HepG2 (cell line): ENCODE measurements around the gene EFCAB11. TPM values are rescaled to one million over a fixed set of nuclear protein-coding genes. Genes with fewer than 3 reads are reported as not detected.

Experiments
- ARNT ChIP-seq: fragments of 450-650 bp; IDR thresholded peaks from 2 replicates; pipeline ENCODE4 v1.6.1; 2017
- GABPA ChIP-seq, 2 experiments: IDR thresholded peaks; 2 replicates each; pipeline ENCODE4 v1.6.1; 2011 to 2016; ENCODE audit warnings: low read depth in 2 of 2, low read length in 1 of 2, missing biosample characterization in 1 of 2, missing genetic modification characterization in 1 of 2
- GZF1 ChIP-seq: sonication (generic); formaldehyde crosslinking; IDR thresholded peaks from 2 replicates; pipeline ENCODE4 v1.5.1; 2020; ENCODE audit warnings: mild to moderate bottlenecking, missing genetic modification reagents
- HDAC6 ChIP-seq: fragments of 200-600 bp; sonication (generic); IDR thresholded peaks from 2 replicates; pipeline ENCODE4 v1.7.0; 2017; ENCODE audit warnings: mild to moderate bottlenecking, antibody characterized with exemption, low read length, low read depth
- KLF12 ChIP-seq: sonication (generic); formaldehyde crosslinking; IDR thresholded peaks from 2 replicates; pipeline ENCODE4 v1.4.0; 2020; ENCODE audit warnings: missing genetic modification reagents, borderline replicate concordance
- NPAS2 ChIP-seq: sonication (generic); formaldehyde crosslinking; IDR thresholded peaks from 2 replicates; pipeline ENCODE4 v1.8.0; 2022; ENCODE audit warnings: mild to moderate bottlenecking, missing genetic modification reagents, borderline replicate concordance
- POGZ ChIP-seq: sonication (generic); formaldehyde crosslinking; IDR thresholded peaks from 2 replicates; pipeline ENCODE4 v1.4.0; 2020; ENCODE audit warnings: mild to moderate bottlenecking, missing genetic modification reagents
- POLR2A ChIP-seq, 2 experiments: IDR thresholded peaks; 2 replicates each; pipeline ENCODE4 v1.6.1; 2011; ENCODE audit warnings: low read depth in 2 of 2, low read length in 2 of 2, mild to moderate bottlenecking in 1 of 2, moderate library complexity in 1 of 2; ENCODE audit not compliant: insufficient read depth in 1 of 2
- RBM22 ChIP-seq: fragments of 200-400 bp; formaldehyde crosslinking; optimal IDR thresholded peaks from 2 replicates; pipeline ENCODE3; 2017; ENCODE audit warnings: mild to moderate bottlenecking, low read length, moderate library complexity
- SIX4 ChIP-seq: sonication (generic); formaldehyde crosslinking; IDR thresholded peaks from 2 replicates; pipeline ENCODE4 v1.4.0; 2020; ENCODE audit warnings: missing genetic modification reagents
- SRSF4 ChIP-seq: fragments of 200-400 bp; formaldehyde crosslinking; IDR thresholded peaks from one replicate; pipeline ENCODE4 v1.6.1; 2018; ENCODE audit warnings: mild to moderate bottlenecking, low read depth, low read length, moderate library complexity; ENCODE audit not compliant: poor library complexity, severe bottlenecking
- STAG1 ChIP-seq: sonication (generic); formaldehyde crosslinking; IDR thresholded peaks from 2 replicates; pipeline ENCODE4 v1.4.0; 2020; ENCODE audit warnings: missing genetic modification reagents
- YY1 ChIP-seq: IDR thresholded peaks from 2 replicates; pipeline ENCODE4 v1.6.1; 2011; ENCODE audit warnings: low read length, low read depth, moderate library complexity, mild to moderate bottlenecking; ENCODE audit not compliant: insufficient read depth, insufficient replicate concordance
- ZBTB20 ChIP-seq: sonication (generic); formaldehyde crosslinking; IDR thresholded peaks from 2 replicates; pipeline ENCODE4 v1.8.1; 2023; ENCODE audit warnings: missing genetic modification reagents, low read depth, mild to moderate bottlenecking, borderline replicate concordance
- ZFP90 ChIP-seq: sonication (generic); formaldehyde crosslinking; IDR thresholded peaks from 2 replicates; pipeline ENCODE4 v1.8.0; 2022; ENCODE audit warnings: missing genetic modification reagents, mild to moderate bottlenecking, inconsistent platforms, borderline replicate concordance
- ZFX ChIP-seq: sonication (generic); formaldehyde crosslinking; IDR thresholded peaks from 2 replicates; pipeline ENCODE4 v1.4.0; 2020; ENCODE audit warnings: mild to moderate bottlenecking, low read depth, missing genetic modification reagents, moderate library complexity
- ZFYVE20 ChIP-seq: sonication (generic); formaldehyde crosslinking; IDR thresholded peaks from 2 replicates; pipeline ENCODE4 v1.8.0; 2023; ENCODE audit warnings: low read depth, mild to moderate bottlenecking, moderate library complexity, missing genetic modification reagents, borderline replicate concordance
- ZNF282 ChIP-seq: fragments of 450-650 bp; IDR thresholded peaks from 2 replicates; pipeline ENCODE4 v1.6.1; 2018; ENCODE audit not compliant: partially characterized antibody
- ZNF317 ChIP-seq: sonication (generic); formaldehyde crosslinking; IDR thresholded peaks from 2 replicates; pipeline ENCODE4 v1.5.0; 2020; ENCODE audit warnings: mild to moderate bottlenecking, missing genetic modification reagents
- ZNF883 ChIP-seq: sonication (generic); formaldehyde crosslinking; IDR thresholded peaks from 2 replicates; pipeline ENCODE4 v1.5.1; 2020; ENCODE audit warnings: mild to moderate bottlenecking, missing genetic modification reagents; ENCODE audit errors: not compliant biosample characterization
- polyA plus RNA-seq, 8 experiments: library from polyadenylated mRNA; depleted of rRNA in 3 of 8; stranded (reverse) in 7 of 8; unstranded in 1 of 8; fragments of >200 nt; fragmentation: Illumina TruSeq in 4 of 8; extraction: Trizol in 4 of 8; gene quantifications; 2 replicates each; pipeline versions ENCODE4 v1.2.1 to v1.2.3, GENCODE V29; 2011 to 2016; ENCODE audit warnings: low read depth in 4 of 8, missing spikeins in 1 of 8, mixed read lengths in 1 of 8; ENCODE audit not compliant: insufficient read depth in 1 of 8
- total RNA-seq, 5 experiments: library from RNA; depleted of rRNA; stranded (reverse); fragments of >200 nt; fragmentation: Illumina TruSeq; extraction: Trizol; gene quantifications; 2 replicates each; pipeline ENCODE4 v1.2.3, GENCODE V29; 2016; ENCODE audit warnings: low read depth in 1 of 5
- TF ChIP-seq, protein P1 (sequence below): sonication (generic); formaldehyde crosslinking; IDR thresholded peaks from 2 replicates; pipeline ENCODE4 v1.5.0; 2020; ENCODE audit warnings: missing genetic modification reagents, mild to moderate bottlenecking, borderline replicate concordance
- TF ChIP-seq, protein P2 (sequence below): sonication (generic); formaldehyde crosslinking; IDR thresholded peaks from 2 replicates; pipeline ENCODE4 v1.5.1; 2020; ENCODE audit warnings: mild to moderate bottlenecking, missing genetic modification reagents
- TF ChIP-seq, protein P3 (sequence below): sonication (generic); formaldehyde crosslinking; IDR thresholded peaks from 2 replicates; pipeline ENCODE4 v1.4.0; 2020; ENCODE audit warnings: low read depth, mild to moderate bottlenecking, missing genetic modification reagents

Gene EFCAB11
- total and polyA plus RNA-seq, 2 of the 13 experiments (the other 11 are each of a cell fraction or from before 2014, with no cell fraction given): 8.2 to 31.5 TPM

DNA sequence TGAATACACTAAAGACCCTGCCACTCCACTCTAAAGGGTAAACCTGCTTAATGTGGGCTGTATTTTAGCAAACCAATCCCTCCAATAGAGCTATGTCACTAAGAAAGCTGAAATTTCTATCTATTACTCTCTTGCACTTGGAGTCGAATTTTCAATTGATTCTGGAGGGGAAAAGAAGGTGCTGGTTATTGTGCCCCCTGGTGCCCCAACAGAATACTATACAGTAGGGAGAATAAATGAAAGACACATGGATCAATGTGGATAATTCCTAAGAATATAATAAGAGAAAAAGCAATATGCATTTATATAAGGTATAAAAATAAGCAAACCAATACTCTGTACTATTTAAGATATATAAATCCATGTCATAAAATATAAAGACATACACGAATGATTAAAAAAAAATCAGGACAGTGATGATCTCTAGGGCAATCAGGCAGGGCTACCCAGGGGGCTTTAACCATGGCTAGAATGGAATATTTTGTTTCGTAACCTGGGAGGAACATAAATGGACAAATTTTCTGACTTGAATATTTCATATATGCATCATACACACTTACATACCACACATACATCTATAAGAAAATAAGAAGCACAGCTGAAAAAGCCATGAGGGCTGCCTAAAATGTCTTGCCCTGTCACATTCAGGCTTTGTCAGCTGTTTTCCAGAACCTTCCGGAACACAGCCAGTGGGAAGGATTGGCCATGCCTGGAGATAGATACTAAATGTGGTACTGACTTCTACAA lies 54.4 kb downstream of the EFCAB11 start (continued):
- TF ChIP-seq, protein P1, sequence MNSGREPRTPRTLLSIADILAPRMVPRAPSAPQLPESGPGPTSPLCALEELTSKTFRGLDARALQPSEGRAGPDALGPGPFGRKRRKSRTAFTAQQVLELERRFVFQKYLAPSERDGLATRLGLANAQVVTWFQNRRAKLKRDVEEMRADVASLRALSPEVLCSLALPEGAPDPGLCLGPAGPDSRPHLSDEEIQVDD (CRISPR knock-in tag): no peak
- TF ChIP-seq ZNF317 (CRISPR knock-in tag) (no peak), ZNF282 (no peak), HDAC6 (no peak), SIX4 (no peak), NPAS2 (no peak), YY1 (no peak), ZNF883 (CRISPR knock-in tag) (no peak), KLF12 (CRISPR knock-in tag) (no peak), POGZ (CRISPR knock-in tag) (no peak), STAG1 (CRISPR knock-in tag) (peak; percentile 70), RBM22 (no peak), POLR2A (IDR thresholded peaks at IDR 0.05; ENCODE audit: insufficient read depth in 1 of 2, low read depth in 2 of 2, low read length in 2 of 2) (no peak), ARNT (no peak), ZFP90 (CRISPR knock-in tag) (no peak), ZFYVE20 (no peak), ZBTB20 (no peak), SRSF4 (no peak), GABPA (IDR thresholded peaks at IDR 0.05; ENCODE audit: low read depth, low read length) (no peak), GABPA (CRISPR knock-in tag; IDR thresholded peaks at IDR 0.05; ENCODE audit: low read depth) (no peak), GZF1 (no peak), ZFX (CRISPR knock-in tag) (no peak)
- TF ChIP-seq, protein P2, sequence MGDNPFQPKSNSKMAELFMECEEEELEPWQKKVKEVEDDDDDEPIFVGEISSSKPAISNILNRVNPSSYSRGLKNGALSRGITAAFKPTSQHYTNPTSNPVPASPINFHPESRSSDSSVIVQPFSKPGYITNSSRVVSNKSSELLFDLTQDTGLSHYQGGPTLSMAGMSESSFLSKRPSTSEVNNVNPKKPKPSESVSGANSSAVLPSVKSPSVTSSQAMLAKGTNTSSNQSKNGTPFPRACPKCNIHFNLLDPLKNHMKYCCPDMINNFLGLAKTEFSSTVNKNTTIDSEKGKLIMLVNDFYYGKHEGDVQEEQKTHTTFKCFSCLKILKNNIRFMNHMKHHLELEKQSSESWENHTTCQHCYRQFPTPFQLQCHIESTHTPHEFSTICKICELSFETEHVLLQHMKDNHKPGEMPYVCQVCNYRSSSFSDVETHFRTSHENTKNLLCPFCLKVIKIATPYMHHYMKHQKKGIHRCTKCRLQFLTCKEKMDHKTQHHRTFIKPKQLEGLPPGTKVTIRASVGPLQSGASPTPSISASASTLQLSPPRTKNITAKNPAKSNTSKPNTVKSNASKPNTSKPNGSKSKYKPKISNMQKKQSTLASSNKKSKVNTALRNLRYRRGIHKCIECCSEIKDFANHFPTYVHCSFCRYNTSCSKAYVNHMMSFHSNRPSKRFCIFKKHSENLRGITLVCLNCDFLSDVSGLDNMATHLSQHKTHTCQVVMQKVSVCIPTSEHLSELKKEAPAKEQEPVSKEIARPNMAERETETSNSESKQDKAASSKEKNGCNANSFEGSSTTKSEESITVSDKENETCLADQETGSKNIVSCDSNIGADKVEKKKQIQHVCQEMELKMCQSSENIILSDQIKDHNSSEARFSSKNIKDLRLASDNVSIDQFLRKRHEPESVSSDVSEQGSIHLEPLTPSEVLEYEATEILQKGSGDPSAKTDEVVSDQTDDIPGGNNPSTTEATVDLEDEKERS: no peak
- TF ChIP-seq, protein P3, sequence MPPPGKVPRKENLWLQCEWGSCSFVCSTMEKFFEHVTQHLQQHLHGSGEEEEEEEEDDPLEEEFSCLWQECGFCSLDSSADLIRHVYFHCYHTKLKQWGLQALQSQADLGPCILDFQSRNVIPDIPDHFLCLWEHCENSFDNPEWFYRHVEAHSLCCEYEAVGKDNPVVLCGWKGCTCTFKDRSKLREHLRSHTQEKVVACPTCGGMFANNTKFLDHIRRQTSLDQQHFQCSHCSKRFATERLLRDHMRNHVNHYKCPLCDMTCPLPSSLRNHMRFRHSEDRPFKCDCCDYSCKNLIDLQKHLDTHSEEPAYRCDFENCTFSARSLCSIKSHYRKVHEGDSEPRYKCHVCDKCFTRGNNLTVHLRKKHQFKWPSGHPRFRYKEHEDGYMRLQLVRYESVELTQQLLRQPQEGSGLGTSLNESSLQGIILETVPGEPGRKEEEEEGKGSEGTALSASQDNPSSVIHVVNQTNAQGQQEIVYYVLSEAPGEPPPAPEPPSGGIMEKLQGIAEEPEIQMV (CRISPR knock-in tag): no peak
